Smooth muscle cell (in vitro differentiated cells): ENCODE results near the gene SERP2. TPM values are rescaled to one million over a fixed set of nuclear protein-coding genes. Genes with fewer than 3 reads are reported as not detected.
"Not testable (repeated sequence)": the region's sequence is repeated elsewhere in the genome, so short reads cannot be mapped to it uniquely, and the experiment has no call there.

Source experiments
- DNase-seq: peaks from one replicate; lab custom pipeline; 2025; ENCODE audit not compliant: unreplicated experiment; lab: John Stamatoyannopoulos, UW
- H2AFZ ChIP-seq: fragments of 200-600 bp; sonication (generic); 2 replicates; pipeline ENCODE4 v1.6.0; 2016; ENCODE audit warnings: antibody characterized with exemption, low read depth, mild to moderate bottlenecking
- H3F3A ChIP-seq: fragments of 200-600 bp; sonication (generic); 2 replicates; pipeline ENCODE4 v1.6.0; 2017; ENCODE audit warnings: antibody characterized with exemption, low read depth
- H3K27ac ChIP-seq: fragments of 200-600 bp; sonication (generic); 2 replicates; pipeline ENCODE4 v1.5.1; 2016; ENCODE audit warnings: low read depth, mild to moderate bottlenecking
- H3K27me3 ChIP-seq: fragments of 200-600 bp; sonication (generic); 2 replicates; pipeline ENCODE4 v1.6.1; 2016; ENCODE audit warnings: low read depth, mild to moderate bottlenecking
- H3K36me3 ChIP-seq: fragments of 200-600 bp; sonication (generic); 2 replicates; pipeline ENCODE4 v1.5.1; 2016; ENCODE audit warnings: low read depth
- H3K4me1 ChIP-seq: fragments of 200-600 bp; sonication (generic); 2 replicates; pipeline ENCODE4 v1.5.1; 2016; ENCODE audit warnings: low read depth
- H3K4me2 ChIP-seq: fragments of 200-600 bp; sonication (generic); 2 replicates; pipeline ENCODE4 v1.6.0; 2016; ENCODE audit warnings: mild to moderate bottlenecking
- H3K4me3 ChIP-seq: fragments of 200-600 bp; sonication (generic); 2 replicates; pipeline ENCODE4 v1.5.1; 2016; ENCODE audit warnings: mild to moderate bottlenecking
- H3K79me2 ChIP-seq: fragments of 200-600 bp; sonication (generic); 2 replicates; pipeline ENCODE4 v1.6.0; 2016; ENCODE audit warnings: low read depth, mild to moderate bottlenecking
- H3K9ac ChIP-seq: fragments of 200-600 bp; sonication (generic); 2 replicates; pipeline ENCODE4 v1.6.0; 2016; ENCODE audit warnings: low read depth
- H3K9me3 ChIP-seq: fragments of 200-600 bp; sonication (generic); replicated peaks from 2 replicates; pipeline ENCODE4 v1.5.1; 2016; ENCODE audit warnings: low read depth
- H4K20me1 ChIP-seq: fragments of 200-600 bp; sonication (generic); 2 replicates; pipeline ENCODE4 v1.6.0; 2016; ENCODE audit warnings: low read depth
- WGBS: methylation state at CpG from one replicate; pipeline ENCODE4 v1.1.7; 2016; ENCODE audit warnings: low lambda C conversion rate; 5-methylcytosine and 5-hydroxymethylcytosine counted together
- polyA plus RNA-seq: library from polyadenylated mRNA; unstranded; fragments of >200 nt; fragmentation: Nextera tagmentation; extraction: Ambion mirVana; gene quantifications from 2 replicates; pipeline ENCODE4 v1.2.1, GENCODE V29; 2016
- total RNA-seq: library from RNA; depleted of rRNA; stranded (reverse); fragments of >200 nt; gene quantifications from 2 replicates; pipeline ENCODE4 v1.2.3, GENCODE V29; 2014
- TF ChIP-seq, protein P1 (sequence below): fragments of 200-600 bp; sonication (generic); IDR thresholded peaks from 2 replicates; pipeline ENCODE4 v1.5.1; 2017; ENCODE audit warnings: borderline replicate concordance, mild to moderate bottlenecking, antibody characterized with exemption; ENCODE audit not compliant: insufficient read depth, poor library complexity, severe bottlenecking

SERP2 gene
- total RNA-seq (1.1 and 1.8 TPM in 2 replicates), polyA plus RNA-seq (1.9 and 2.1 TPM in 2 replicates)

DNA sequence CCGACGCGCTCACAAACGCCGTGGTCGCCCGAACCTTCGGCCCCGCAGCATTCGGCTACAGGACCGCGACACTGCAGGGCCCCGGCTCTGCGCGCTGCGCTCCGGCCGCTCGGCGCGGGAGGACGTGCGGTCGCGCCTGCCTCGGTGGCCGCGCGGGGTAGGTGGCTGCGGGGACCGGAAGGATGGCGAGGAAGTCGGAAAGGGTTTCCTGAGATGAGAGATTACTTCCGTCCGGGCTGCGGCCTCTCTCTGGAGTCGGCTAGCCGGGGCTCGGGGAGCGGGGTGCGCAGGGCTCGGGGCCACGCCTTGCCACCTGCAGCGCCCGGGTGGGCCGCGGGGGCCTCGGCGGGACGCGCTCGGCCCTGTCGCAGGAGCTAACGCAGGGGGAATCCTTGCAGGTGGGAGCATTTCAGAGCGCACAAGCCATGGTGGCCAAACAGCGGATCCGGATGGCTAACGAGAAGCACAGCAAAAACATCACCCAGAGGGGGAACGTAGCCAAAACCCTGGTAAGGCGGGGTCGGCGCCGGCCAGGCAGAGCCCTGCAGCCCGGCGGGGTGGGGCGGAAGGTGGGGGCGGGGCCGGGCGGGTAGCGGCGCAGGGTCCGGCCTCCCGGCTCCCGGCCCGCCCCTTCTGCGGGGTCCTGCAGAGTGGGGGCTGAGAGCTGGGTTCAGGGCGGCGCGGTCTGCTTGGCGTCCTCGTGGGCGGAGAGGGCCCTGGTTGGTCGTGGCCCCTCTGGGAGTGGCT, at the start of gene SERP2:
Gene SERP2 (plus strand): TSS at position 224 of the 747 bp plus-strand sequence. CDS start 202 bp downstream, at position 426.
- H3K36me3 ChIP-seq, result no peaks in the 10 kb centered on the region
- H3K9me3 ChIP-seq, result no peaks in the 10 kb centered on the region
- H3K9ac ChIP-seq, result no peak within 1 kb of the TSS
- peaks cover 17% of the 10 kb centered on the region for H3F3A ChIP-seq
- H3K4me1 ChIP-seq, result no peaks in the 10 kb centered on the region
- no peaks in the 10 kb centered on the region for H3K79me2 ChIP-seq
- TF ChIP-seq, protein P1, sequence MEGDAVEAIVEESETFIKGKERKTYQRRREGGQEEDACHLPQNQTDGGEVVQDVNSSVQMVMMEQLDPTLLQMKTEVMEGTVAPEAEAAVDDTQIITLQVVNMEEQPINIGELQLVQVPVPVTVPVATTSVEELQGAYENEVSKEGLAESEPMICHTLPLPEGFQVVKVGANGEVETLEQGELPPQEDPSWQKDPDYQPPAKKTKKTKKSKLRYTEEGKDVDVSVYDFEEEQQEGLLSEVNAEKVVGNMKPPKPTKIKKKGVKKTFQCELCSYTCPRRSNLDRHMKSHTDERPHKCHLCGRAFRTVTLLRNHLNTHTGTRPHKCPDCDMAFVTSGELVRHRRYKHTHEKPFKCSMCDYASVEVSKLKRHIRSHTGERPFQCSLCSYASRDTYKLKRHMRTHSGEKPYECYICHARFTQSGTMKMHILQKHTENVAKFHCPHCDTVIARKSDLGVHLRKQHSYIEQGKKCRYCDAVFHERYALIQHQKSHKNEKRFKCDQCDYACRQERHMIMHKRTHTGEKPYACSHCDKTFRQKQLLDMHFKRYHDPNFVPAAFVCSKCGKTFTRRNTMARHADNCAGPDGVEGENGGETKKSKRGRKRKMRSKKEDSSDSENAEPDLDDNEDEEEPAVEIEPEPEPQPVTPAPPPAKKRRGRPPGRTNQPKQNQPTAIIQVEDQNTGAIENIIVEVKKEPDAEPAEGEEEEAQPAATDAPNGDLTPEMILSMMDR, result no peak
- no peak within 1 kb of the TSS for H3K27ac ChIP-seq
- peak within 1 kb of the TSS; percentile 96 for H2AFZ ChIP-seq
- peak within 1 kb of the TSS; percentile 71 for H3K4me3 ChIP-seq
- peak within 1 kb of the TSS; percentile 99 for H3K4me2 ChIP-seq
- WGBS, result 2% methylated on average over 54 of the region's 83 CpGs
- no peaks in the 10 kb centered on the region for H4K20me1 ChIP-seq
- no peak for DNase-seq
- H3K27me3 ChIP-seq, result no peaks in the 10 kb centered on the region

DNA sequence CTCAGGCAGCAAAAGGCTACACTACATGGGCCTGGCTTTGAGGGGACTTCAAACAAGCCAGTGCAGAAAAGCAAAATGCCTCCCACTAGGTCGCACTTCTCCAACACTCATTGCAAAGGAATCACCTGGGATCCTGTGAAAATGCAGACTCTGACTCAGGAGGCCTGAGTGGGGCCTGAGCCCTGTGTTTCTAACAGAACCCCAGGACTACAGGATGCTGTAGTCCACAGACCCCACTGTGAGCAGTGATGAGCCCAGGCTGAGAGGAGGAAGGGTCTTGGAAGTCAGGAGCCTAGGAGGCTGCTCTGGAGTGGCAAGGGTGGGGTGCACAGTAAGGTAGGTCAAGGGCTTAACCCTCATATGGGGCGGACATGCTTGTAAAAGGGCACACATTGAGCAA, 46.7 kb upstream of the SERP2 start:
- no peaks in the 10 kb centered on the region for H3K36me3 ChIP-seq
- H4K20me1 ChIP-seq, result no peaks in the 10 kb centered on the region
- no peak overlapping the region for H3K27ac ChIP-seq
- no peak overlapping the region for H2AFZ ChIP-seq
- H3K4me3 ChIP-seq, result no peak overlapping the region
- H3K4me1 ChIP-seq, result peaks cover 3% of the 10 kb centered on the region
- no peak overlapping the region for H3K9ac ChIP-seq
- DNase-seq, result no peak
- 85% methylated on average over 2 of the region's 2 CpGs for whole genome bisulfite sequencing
- no peaks in the 10 kb centered on the region for H3K27me3 ChIP-seq
- H3K4me2 ChIP-seq, result no peak overlapping the region
- H3K9me3 ChIP-seq, result peaks cover 1% of the 10 kb centered on the region
- peaks cover 3% of the 10 kb centered on the region for H3F3A ChIP-seq
- H3K79me2 ChIP-seq, result no peaks in the 10 kb centered on the region
- TF ChIP-seq, protein P1, result no peak

DNA sequence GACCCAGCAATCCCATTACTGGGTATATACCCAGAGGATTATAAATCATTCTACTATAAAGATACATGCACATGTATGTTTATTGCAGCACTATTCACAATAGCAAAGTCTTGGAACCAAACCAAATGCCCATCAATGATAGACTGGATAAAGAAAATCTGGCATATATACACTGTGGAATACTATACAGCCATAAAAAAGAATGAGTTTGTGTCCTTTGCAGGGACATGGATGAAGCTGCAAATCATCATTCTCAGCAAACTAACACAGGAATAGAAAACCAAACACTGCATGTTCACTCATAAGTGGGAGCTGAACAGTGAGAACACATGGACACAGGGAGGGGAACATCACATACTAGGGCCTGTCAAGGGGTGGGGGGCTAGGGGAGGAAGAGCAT, 44.6 kb upstream of the SERP2 start:
- not testable (repeated sequence) for H3K9ac ChIP-seq, H3K36me3 ChIP-seq, H3K9me3 ChIP-seq, DNase-seq, H3K79me2 ChIP-seq, H3K27me3 ChIP-seq, H4K20me1 ChIP-seq, H2AFZ ChIP-seq, H3K27ac ChIP-seq, H3K4me3 ChIP-seq, H3K4me1 ChIP-seq, H3F3A ChIP-seq, H3K4me2 ChIP-seq

DNA sequence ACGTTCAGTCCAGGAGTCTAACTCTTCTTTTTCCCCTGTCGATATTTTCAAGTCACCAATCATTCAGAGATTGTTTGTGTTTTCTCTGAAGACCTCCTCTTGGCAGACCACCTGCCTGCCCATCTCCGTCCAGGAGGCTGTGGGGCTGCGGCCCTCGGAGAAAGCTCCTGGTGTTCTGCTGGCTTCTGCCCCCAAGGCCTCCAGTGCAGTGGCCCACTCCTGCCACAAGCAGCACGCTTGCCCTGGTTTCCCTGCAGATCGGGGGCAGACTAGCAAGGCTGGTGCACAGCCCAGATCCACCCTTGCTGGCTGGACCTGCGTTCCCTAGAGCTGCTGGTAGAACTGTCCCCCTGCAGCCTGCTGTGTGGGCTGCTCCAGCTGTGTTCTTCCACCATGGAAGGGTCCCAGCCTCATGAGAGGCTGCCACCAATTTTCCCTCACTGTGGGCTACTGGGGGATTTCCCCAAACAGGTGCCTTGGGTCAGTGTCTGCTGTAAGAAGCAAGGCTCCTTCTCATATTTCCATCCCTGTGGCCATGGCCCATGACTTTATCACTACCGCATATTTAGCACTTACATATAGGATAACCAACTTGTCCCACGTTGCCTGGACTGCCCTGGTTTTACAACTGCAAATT, 43.6 kb upstream of the SERP2 start:
- H4K20me1 ChIP-seq, result no peaks in the 10 kb centered on the region
- H3K27ac ChIP-seq, result no peak overlapping the region
- no peaks in the 10 kb centered on the region for H3K79me2 ChIP-seq
- H3K27me3 ChIP-seq, result no peaks in the 10 kb centered on the region
- TF ChIP-seq, protein P1, result no peak
- H3F3A ChIP-seq, result peaks cover 3% of the 10 kb centered on the region
- H3K36me3 ChIP-seq, result no peaks in the 10 kb centered on the region
- WGBS, result 91% methylated on average over 10 of the region's 10 CpGs
- H3K4me3 ChIP-seq, result no peak overlapping the region
- H2AFZ ChIP-seq, result no peak overlapping the region
- no peak for DNase-seq
- no peak overlapping the region for H3K4me2 ChIP-seq
- peaks cover 11% of the 10 kb centered on the region for H3K4me1 ChIP-seq
- H3K9me3 ChIP-seq, result no peaks in the 10 kb centered on the region
- no peak overlapping the region for H3K9ac ChIP-seq
